ENCODE results near the gene LDB2. TPM values are rescaled to one million over a fixed set of nuclear protein-coding genes. Genes with fewer than 3 reads are reported as not detected.

Gene LDB2
- polyA plus RNA-seq, 3 donors: 88.3 to 103 (median 88.5) TPM

DNA sequence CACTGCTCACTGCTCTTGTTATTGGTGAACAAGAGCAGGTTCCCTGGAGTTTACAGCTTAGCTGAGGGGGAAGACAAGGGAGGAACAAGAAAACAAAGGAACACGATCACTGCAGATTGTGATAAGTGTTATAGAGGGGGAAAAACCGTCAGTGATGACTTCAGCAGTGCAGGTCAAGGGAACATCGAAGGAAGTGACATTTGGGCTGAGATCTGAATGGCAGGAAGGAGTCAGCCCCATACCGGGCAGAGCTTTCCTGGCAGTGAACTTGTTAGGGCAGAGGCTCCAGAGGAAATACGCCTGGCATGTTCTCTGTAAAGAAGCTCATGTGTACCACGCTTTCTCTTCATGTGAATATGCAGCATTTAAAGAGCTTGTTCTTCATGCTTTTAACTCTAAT lies 78.1 kb downstream of the LDB2 start:
- no peak for DNase-seq (ENCODE audit: extremely low read depth in 1 of 11, low read depth in 9 of 11, low spot score in 4 of 11)

- DNase-seq (ENCODE audit: extremely low read depth in 1 of 11, low read depth in 9 of 11, low spot score in 4 of 11): no peak
Measured at GRCh38 chr4:16819652-16820051, 78.8 kb downstream of the LDB2 start.

GRCh38 chr4:16818005-16818404 lies 80.4 kb downstream of the LDB2 start:
- no peak for DNase-seq (ENCODE audit: extremely low read depth in 1 of 11, low read depth in 9 of 11, low spot score in 4 of 11)

GRCh38 chr4:16817286-16817685 lies 81.2 kb downstream of the LDB2 start:
- no peak for DNase-seq (ENCODE audit: extremely low read depth in 1 of 11, low read depth in 9 of 11, low spot score in 4 of 11)

- no peak for DNase-seq (ENCODE audit: extremely low read depth in 1 of 11, low read depth in 9 of 11, low spot score in 4 of 11)
Measured at GRCh38 chr4:16814361-16814760, 84.1 kb downstream of the LDB2 start.

DNA sequence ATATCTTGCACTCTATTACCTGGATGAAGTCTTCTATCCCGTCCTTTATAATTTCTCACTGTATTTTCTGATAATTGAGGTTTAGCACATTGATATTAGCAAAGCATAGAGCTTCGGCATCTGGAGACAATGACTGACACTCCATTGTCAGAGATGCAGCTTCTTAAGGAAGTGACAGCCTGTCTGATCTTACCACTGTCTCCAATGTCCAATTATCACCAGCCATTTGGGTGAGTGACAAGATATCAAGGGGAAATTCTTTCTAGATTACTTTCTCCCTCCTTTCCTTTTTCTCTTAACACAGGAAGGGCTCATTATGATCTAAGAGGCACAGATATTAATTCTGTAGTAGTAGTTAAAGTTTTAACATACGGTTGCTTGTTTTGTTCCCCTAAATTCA lies 86.4 kb downstream of the LDB2 start:
- no peak for DNase-seq (ENCODE audit: extremely low read depth in 1 of 11, low read depth in 9 of 11, low spot score in 4 of 11)

GRCh38 chr4:16809943-16810342 lies 88.5 kb downstream of the LDB2 start:
- DNase-seq (ENCODE audit: extremely low read depth in 1 of 11, low read depth in 9 of 11, low spot score in 4 of 11): no peak

DNA sequence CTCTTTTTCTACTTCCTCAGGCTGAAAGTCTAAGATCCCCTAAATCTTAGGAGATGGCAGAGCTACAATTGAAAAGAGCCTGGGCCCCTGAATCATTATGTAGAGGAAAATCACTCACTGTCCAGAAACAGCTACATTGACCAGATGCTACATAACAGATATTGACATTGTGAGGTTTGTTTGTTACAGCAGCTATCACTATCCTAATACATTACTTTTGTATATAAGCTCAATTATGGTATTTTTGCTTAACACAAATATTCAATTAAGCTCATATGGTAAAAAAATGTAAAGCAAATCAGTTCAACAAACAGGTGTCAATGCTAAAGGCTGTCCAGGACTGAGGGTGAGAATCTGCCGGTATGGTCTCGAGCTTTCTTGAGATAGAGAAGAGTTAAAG lies 89.4 kb downstream of the LDB2 start:
- no peak for DNase-seq (ENCODE audit: extremely low read depth in 1 of 11, low read depth in 9 of 11, low spot score in 4 of 11)

GRCh38 chr4:16807355-16807754 lies 91.1 kb downstream of the LDB2 start:
- DNase-seq (ENCODE audit: extremely low read depth in 1 of 11, low read depth in 9 of 11, low spot score in 4 of 11): peak in 4 of 11 donors; percentile 9 to 44 (median 32)

DNA sequence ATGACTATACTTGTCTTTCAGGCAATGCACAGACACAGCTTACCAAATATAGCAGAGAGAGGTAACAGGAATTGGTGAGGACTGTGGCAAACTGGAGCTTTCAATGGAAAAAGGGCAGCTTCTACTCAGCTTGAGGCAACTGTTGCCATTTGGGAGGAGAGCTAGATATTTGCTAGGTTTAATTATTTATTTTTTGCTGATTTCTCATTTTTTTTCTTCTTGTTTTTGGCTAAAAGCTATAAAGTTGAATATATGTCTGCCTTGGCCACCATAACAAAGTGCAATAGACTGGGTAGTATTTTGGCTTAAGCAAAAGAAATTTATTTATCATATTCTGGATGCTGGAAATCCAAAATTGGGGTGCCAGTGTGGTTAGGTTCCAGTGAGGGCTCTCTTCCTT lies 93.9 kb downstream of the LDB2 start:
- no peak for DNase-seq (ENCODE audit: extremely low read depth in 1 of 11, low read depth in 9 of 11, low spot score in 4 of 11)

DNA sequence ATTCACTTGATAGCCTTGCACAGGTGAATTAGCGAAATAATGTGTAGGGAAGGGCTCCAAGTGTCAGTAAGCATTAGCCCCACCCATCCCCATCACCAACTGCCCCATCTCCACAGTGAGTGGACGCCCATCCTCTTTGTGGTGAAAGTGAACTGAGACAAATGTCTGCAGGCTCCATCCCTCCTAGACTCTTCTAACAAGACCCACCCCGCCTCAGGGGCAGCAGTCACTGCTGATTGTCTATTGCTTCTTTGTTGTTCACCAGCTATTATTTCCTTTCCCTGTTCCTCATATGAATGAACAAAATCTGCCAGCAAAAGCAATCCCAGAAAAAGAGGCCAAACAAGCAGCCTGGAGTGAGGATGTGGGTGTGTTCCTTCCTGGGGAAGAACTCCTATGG lies 96.4 kb downstream of the LDB2 start:
- DNase-seq (ENCODE audit: extremely low read depth in 1 of 11, low read depth in 9 of 11, low spot score in 4 of 11): no peak

DNA sequence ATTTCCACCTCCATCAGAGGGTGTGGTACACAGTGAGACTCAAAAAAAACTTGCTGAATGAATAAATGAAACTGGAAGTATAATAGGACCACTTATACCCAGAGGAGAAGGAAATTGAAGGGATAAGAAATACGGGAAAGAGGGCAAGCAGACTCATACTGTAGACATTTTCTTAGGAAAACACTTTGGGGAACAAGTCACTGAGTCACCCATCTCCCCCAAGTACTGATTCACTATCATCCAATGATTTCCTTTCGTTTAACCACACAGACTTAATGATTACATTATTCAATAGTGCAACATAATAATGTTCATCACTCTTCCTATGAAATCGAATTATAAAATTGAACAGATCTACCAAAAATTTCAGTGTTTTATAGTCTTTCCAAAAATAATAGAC lies 97.1 kb downstream of the LDB2 start:
- DNase-seq (ENCODE audit: extremely low read depth in 1 of 11, low read depth in 9 of 11, low spot score in 4 of 11): no peak

GRCh38 chr4:16794816-16795445 lies 103.5 kb downstream of the LDB2 start:
- peak in 2 of 11 donors; percentile 29 to 52 for DNase-seq (ENCODE audit: extremely low read depth in 1 of 11, low read depth in 9 of 11, low spot score in 4 of 11)

- DNase-seq (ENCODE audit: extremely low read depth in 1 of 11, low read depth in 9 of 11, low spot score in 4 of 11): no peak
Measured at GRCh38 chr4:16791460-16791859, 107.0 kb downstream of the LDB2 start.

DNA sequence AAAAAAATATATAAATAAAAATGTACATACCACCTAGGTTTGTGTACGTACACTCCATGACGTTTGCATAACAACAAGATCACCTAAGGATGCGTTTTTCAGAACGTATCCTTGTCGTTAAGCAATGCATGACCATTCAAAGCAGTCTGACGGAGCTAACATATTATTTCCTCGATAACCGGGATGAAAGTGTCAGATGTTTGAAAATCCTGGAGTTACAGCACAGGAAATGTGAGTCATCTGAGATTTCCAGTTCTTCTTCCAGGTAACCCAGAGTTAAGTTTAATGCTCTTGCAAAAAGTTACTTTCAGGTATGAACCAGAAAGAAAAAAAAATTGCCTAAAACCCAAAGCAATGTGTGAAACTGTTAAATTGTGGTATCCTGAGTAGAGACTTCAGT lies 107.9 kb downstream of the LDB2 start:
- DNase-seq (ENCODE audit: extremely low read depth in 1 of 11, low read depth in 9 of 11, low spot score in 4 of 11): no peak

DNA sequence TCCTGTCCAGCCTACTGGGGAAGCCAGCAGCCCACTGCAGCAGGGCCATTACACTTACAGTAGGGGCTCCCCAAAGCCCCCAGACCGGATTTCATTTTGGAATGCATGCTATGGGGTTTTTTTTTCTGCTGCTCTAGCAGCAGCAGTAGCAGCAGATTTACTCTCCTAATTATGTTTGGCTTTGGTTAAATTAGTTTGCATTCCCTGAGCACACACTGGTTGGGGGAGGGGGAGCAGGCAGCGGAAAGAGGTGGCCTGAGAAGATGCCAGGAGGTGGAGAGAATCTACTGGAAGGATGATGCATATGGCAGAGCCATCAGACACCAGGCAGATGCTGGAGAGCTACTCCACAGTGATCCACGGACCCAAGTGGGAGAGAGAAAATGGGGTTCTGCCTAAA lies 109.6 kb downstream of the LDB2 start:
- no peak for DNase-seq (ENCODE audit: extremely low read depth in 1 of 11, low read depth in 9 of 11, low spot score in 4 of 11)

- DNase-seq (ENCODE audit: extremely low read depth in 1 of 11, low read depth in 9 of 11, low spot score in 4 of 11): no peak
Measured at GRCh38 chr4:16785793-16786527, 112.5 kb downstream of the LDB2 start.

DNA sequence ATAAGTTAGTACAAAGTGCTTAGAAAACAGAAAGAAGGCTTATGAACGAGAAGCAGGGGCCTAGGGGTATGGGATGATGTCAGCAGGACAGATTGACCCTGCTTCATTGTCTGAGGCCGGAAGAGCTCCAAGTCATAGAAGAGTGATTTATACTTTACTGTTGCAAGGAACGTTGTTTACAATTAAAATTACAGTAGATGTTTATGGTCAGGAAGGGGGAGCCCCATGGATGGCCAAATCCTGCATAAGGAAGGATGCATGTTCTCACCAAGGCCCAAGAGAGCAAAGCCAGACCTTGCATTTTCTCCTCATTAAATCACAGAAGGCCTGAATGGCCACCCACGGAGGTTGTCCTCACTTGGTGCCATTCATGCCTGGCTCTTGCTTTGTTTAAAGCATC lies 115.3 kb downstream of the LDB2 start:
- peak in 4 of 11 donors; percentile 20 to 41 (median 33) for DNase-seq (ENCODE audit: extremely low read depth in 1 of 11, low read depth in 9 of 11, low spot score in 4 of 11)

GRCh38 chr4:16779028-16779675 lies 119.3 kb downstream of the LDB2 start:
- DNase-seq (ENCODE audit: extremely low read depth in 1 of 11, low read depth in 9 of 11, low spot score in 4 of 11): no peak

- DNase-seq (ENCODE audit: extremely low read depth in 1 of 11, low read depth in 9 of 11, low spot score in 4 of 11): no peak
Measured at GRCh38 chr4:16777726-16778125, 120.7 kb downstream of the LDB2 start.

Measured in renal cortex interstitium (tissue), 11 donors.